Esophagus muscularis mucosa (tissue), 4 donors: Measurements from ENCODE around the gene HABP4. TPM values are rescaled to one million over a fixed set of nuclear protein-coding genes. Genes with fewer than 3 reads are reported as not detected.

ENCODE experiments used
- DNase-seq: peaks from one replicate; pipeline ENCODE4 v3.0.0-alpha.2; 2017; ENCODE audit errors: extremely low spot score
- H3K27ac ChIP-seq, 4 donors: fragments of 200-600 bp; sonication (generic); replicated peaks in 1 of 4; 1 replicate in 3 of 4; 2 replicates in 1 of 4; pipeline ENCODE4 v1.5.1; 2016 to 2019; ENCODE audit warnings: mild to moderate bottlenecking in 1 of 4
- H3K27me3 ChIP-seq, 4 donors: fragments of 200-600 bp; sonication (generic); one replicate each; pipeline versions ENCODE4 v1.5.1 to v1.6.0; 2016 to 2019
- H3K36me3 ChIP-seq, 4 donors: fragments of 200-600 bp; sonication (generic); one replicate each; pipeline ENCODE4 v1.5.1; 2016 to 2019
- H3K4me1 ChIP-seq, 4 donors: fragments of 200-600 bp; sonication (generic); one replicate each; pipeline ENCODE4 v1.5.1; 2016 to 2019
- H3K4me3 ChIP-seq, 4 donors: fragments of 200-600 bp; sonication (generic); 1 replicate in 2 of 4; 2 replicates in 2 of 4; pipeline ENCODE4 v1.5.1; 2016 to 2019; ENCODE audit warnings: mild to moderate bottlenecking in 4 of 4, moderate library complexity in 1 of 4
- H3K9me3 ChIP-seq, 4 donors: fragments of 200-600 bp; sonication (generic); 1 replicate in 3 of 4; 2 replicates in 1 of 4; pipeline ENCODE4 v1.5.1; 2016 to 2019
- CTCF ChIP-seq, 3 experiments: fragments of 200-600 bp in 2 of 3; fragments of 450-650 bp in 1 of 3; sonication (generic) in 2 of 3; IDR thresholded peaks; one replicate each; pipeline ENCODE4 v1.5.1; 2017 to 2019; ENCODE audit warnings: antibody characterized with exemption in 3 of 3, mild to moderate bottlenecking in 2 of 3, moderate library complexity in 1 of 3
- EP300 ChIP-seq: sonication (generic); formaldehyde crosslinking; IDR thresholded peaks from one replicate; pipeline ENCODE4 v1.6.1; 2017; ENCODE audit warnings: antibody characterized with exemption
- POLR2A ChIP-seq: fragments of 450-650 bp; IDR thresholded peaks from one replicate; pipeline ENCODE4 v1.6.1; 2017; ENCODE audit warnings: antibody characterized with exemption, moderate library complexity, mild to moderate bottlenecking, low read depth
- POLR2AphosphoS5 ChIP-seq, 2 donors: sonication (generic); formaldehyde crosslinking; IDR thresholded peaks; one replicate each; pipeline ENCODE4 v1.6.1; 2017; ENCODE audit warnings: antibody characterized with exemption in 2 of 2
- WGBS: methylation state at CpG from one replicate; pipeline ENCODE4 v1.1.5; 2018; 5-methylcytosine and 5-hydroxymethylcytosine counted together
- intact Hi-C: fragments of 100-400 bp; cut with DNase I; formaldehyde crosslinking; loops from one replicate; pipeline ENCODE4 v1.15.1; 2023
- total RNA-seq, 4 donors: library from RNA; depleted of rRNA; stranded (reverse); fragments of >200 nt; gene quantifications; one replicate each; pipeline versions ENCODE4 v1.1.0 to v1.2.1, GENCODE V29; 2016

Gene HABP4
- 10 to 100 TPM; 38.4 to 97.2 (median 54.2) TPM for total RNA-seq

- DNase-seq = peak; percentile 98
- Histone ChIP-seq H3K27me3 (no peaks in the 10 kb centered on the region), H3K27ac (peak within 1 kb of the TSS; percentile 88 to 97 (median 94)), H3K9me3 (no peaks in the 10 kb centered on the region), H3K4me3 (peak within 1 kb of the TSS; percentile 76 to 92 (median 83)), H3K36me3 (no peaks in the 10 kb centered on the region), H3K4me1 (peaks cover 7 to 42% (median 36%) of the 10 kb centered on the region in 4 donors)
- no peak for TF ChIP-seq EP300
- TF ChIP-seq POLR2AphosphoS5 (IDR thresholded peaks at IDR 0.05) = peak; percentile 74 to 89
- no peak for TF ChIP-seq CTCF (IDR thresholded peaks at IDR 0.05)
- peak; percentile 49 for TF ChIP-seq POLR2A
- WGBS = no CpG with 5 or more reads among the region's 108 CpGs
- intact Hi-C loops = loop anchor here (2.0 to 10.0 kb wide), 3 partner anchors 35 to 205 kb away; partner anchors contain the start of gene PRXL2C
Measured at GRCh38 chr9:96449845-96450612, at the start of gene HABP4. Gene HABP4 (plus strand): TSS chr9:96450169. CDS start chr9:96450280, 111 bp downstream.

- 77% methylated on average over 9 of the region's 9 CpGs for WGBS
Measured at GRCh38 chr9:96408409-96409280, 41.3 kb upstream of the HABP4 start.

GRCh38 chr9:96411129-96411838, 38.7 kb upstream of the HABP4 start:
- no peak for TF ChIP-seq POLR2AphosphoS5 (IDR thresholded peaks at IDR 0.05)
- no peak for TF ChIP-seq CTCF (IDR thresholded peaks at IDR 0.05)
- H3K27me3 ChIP-seq = no peaks in the 10 kb centered on the region
- H3K9me3 ChIP-seq = no peaks in the 10 kb centered on the region
- no peaks in the 10 kb centered on the region for H3K36me3 ChIP-seq
- peaks cover 0 to 2% (median under 1%) of the 10 kb centered on the region in 4 donors for H3K4me1 ChIP-seq
- intact Hi-C loops = no loop called here
- no peak overlapping the region for H3K27ac ChIP-seq
- no peak overlapping the region for H3K4me3 ChIP-seq
- WGBS = 91% methylated on average over 5 of the region's 5 CpGs
- no peak for DNase-seq

More at GRCh38 chr9:96408409-96409280, 41.3 kb upstream of the HABP4 start:
- TF ChIP-seq POLR2A (no peak), EP300 (no peak), POLR2AphosphoS5 (IDR thresholded peaks at IDR 0.05) (no peak), CTCF (IDR thresholded peaks at IDR 0.05) (no peak)
- no peak overlapping the region for H3K4me3 ChIP-seq
- H3K27me3 ChIP-seq = no peaks in the 10 kb centered on the region
- no peak overlapping the region for H3K27ac ChIP-seq
- H3K4me1 ChIP-seq = no peaks in the 10 kb centered on the region
- no peaks in the 10 kb centered on the region for H3K9me3 ChIP-seq
- no peak for DNase-seq
- H3K36me3 ChIP-seq = no peaks in the 10 kb centered on the region
- intact Hi-C loops = no loop called here

- Histone ChIP-seq H3K36me3 (no peaks in the 10 kb centered on the region), H3K4me3 (no peak overlapping the region), H3K9me3 (no peaks in the 10 kb centered on the region), H3K27me3 (no peaks in the 10 kb centered on the region), H3K4me1 (peaks cover 5 to 9% (median 8%) of the 10 kb centered on the region in 4 donors), H3K27ac (no peak overlapping the region)
- DNase-seq = no peak
- WGBS = 88% methylated on average over 8 of the region's 8 CpGs
- intact Hi-C loops = no loop called here
- TF ChIP-seq POLR2A (no peak), EP300 (no peak), CTCF (IDR thresholded peaks at IDR 0.05) (no peak), POLR2AphosphoS5 (IDR thresholded peaks at IDR 0.05) (no peak)
Measured at GRCh38 chr9:96412174-96412913, 37.6 kb upstream of the HABP4 start.
